ENCODE results near the gene NRF1. TPM values are rescaled to one million over a fixed set of nuclear protein-coding genes. Genes with fewer than 3 reads are reported as not detected.

The NRF1 gene
- total RNA-seq, 1 donor from 2014 or later, result 18.1 TPM

GRCh38 chr7:129707910-129708499 is 96.5 kb downstream of the NRF1 start:
- Mint-ChIP-seq H3K4me1 (ENCODE audit: unreplicated experiment) (no peaks in the 10 kb centered on the region), H3K27ac (ENCODE audit: unreplicated experiment) (no peak overlapping the region), H3K9me3 (ENCODE audit: unreplicated experiment) (no peaks in the 10 kb centered on the region), H3K27me3 (ENCODE audit: unreplicated experiment) (no peaks in the 10 kb centered on the region), H3K36me3 (ENCODE audit: low read depth, unreplicated experiment) (peaks cover 25% of the 10 kb centered on the region), H3K4me3 (ENCODE audit: unreplicated experiment) (no peak overlapping the region)
- TF ChIP-seq CTCF (IDR thresholded peaks at IDR 0.05; ENCODE audit: unreplicated experiment), result no peak
- DNase-seq (ENCODE audit: low spot score), result no peak

DNA sequence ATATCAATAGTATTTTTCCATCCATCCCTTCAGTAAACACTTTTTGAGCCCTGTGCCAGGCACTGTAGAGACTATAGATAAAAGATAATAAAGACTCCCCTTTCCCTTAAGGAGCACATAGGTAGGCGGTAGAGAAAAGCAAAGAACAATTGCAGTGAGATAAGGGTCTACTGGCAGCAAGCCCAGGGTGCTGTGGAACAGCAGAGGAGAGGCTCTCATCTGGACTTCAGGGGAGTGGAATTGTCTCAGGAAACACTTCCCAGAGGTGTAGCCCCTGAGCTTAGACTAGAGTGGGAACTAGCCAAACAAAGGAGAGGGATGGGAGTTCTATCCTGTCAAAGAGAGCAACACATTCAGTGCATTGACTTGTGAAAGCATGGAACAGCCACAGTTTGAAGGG is 102.0 kb downstream of the NRF1 start:
- no peak overlapping the region for H3K27ac Mint-ChIP-seq (ENCODE audit: unreplicated experiment)
- no peaks in the 10 kb centered on the region for H3K9me3 Mint-ChIP-seq (ENCODE audit: unreplicated experiment)
- H3K4me3 Mint-ChIP-seq (ENCODE audit: unreplicated experiment), result no peak overlapping the region
- DNase-seq (ENCODE audit: low spot score), result no peak
- H3K36me3 Mint-ChIP-seq (ENCODE audit: low read depth, unreplicated experiment), result peaks cover 14% of the 10 kb centered on the region
- H3K4me1 Mint-ChIP-seq (ENCODE audit: unreplicated experiment), result no peaks in the 10 kb centered on the region
- H3K27me3 Mint-ChIP-seq (ENCODE audit: unreplicated experiment), result no peaks in the 10 kb centered on the region
- no peak for TF ChIP-seq CTCF (IDR thresholded peaks at IDR 0.05; ENCODE audit: unreplicated experiment)

GRCh38 chr7:129714514-129715063 is 103.1 kb downstream of the NRF1 start:
- Mint-ChIP-seq H3K36me3 (ENCODE audit: low read depth, unreplicated experiment) (peaks cover 22% of the 10 kb centered on the region), H3K27me3 (ENCODE audit: unreplicated experiment) (no peaks in the 10 kb centered on the region), H3K4me1 (ENCODE audit: unreplicated experiment) (no peaks in the 10 kb centered on the region), H3K27ac (ENCODE audit: unreplicated experiment) (no peak overlapping the region), H3K4me3 (ENCODE audit: unreplicated experiment) (no peak overlapping the region), H3K9me3 (ENCODE audit: unreplicated experiment) (no peaks in the 10 kb centered on the region)
- no peak for DNase-seq (ENCODE audit: low spot score)
- TF ChIP-seq CTCF (IDR thresholded peaks at IDR 0.05; ENCODE audit: unreplicated experiment), result no peak

DNA sequence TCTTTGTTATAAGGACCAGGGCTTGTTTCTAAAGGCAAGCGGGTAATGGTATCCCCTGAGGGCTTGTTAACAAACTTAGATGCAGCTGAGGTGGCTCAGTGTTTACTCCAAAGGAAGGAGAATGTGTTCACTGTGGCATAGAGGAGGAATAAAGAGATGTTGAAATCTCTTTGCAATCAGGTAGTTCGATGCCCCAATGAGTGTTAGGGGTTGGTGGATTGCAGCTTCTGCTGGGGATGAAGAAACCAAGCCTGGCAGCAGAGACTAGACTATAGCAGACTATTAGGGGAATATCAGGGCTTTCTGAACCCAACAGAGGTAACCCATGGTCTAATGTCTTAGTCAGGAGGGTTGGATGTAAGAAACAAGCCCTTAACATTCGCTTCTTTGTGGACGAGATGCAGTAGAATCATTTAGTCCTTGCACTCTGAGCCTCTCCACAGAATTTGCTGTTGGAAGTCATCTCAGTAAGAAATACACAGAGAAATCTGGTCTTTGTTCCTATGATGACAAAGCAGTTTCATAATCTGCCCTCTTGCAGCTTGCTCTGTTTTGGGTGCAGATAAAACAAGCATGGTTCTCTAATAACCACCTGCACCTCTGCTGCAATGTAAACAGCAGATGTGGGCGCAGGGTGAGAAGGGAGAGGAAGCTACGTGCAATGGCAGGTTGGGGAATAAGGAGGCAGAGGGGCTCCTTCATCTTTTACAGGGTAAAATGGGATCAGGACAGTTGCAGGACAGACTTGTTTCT is 108.6 kb downstream of the NRF1 start:
- Mint-ChIP-seq H3K27ac (ENCODE audit: unreplicated experiment) (no peak overlapping the region), H3K36me3 (ENCODE audit: low read depth, unreplicated experiment) (peaks cover 25% of the 10 kb centered on the region), H3K9me3 (ENCODE audit: unreplicated experiment) (no peaks in the 10 kb centered on the region), H3K4me3 (ENCODE audit: unreplicated experiment) (no peak overlapping the region), H3K27me3 (ENCODE audit: unreplicated experiment) (no peaks in the 10 kb centered on the region), H3K4me1 (ENCODE audit: unreplicated experiment) (no peaks in the 10 kb centered on the region)
- no peak for TF ChIP-seq CTCF (IDR thresholded peaks at IDR 0.05; ENCODE audit: unreplicated experiment)
- no peak for DNase-seq (ENCODE audit: low spot score)

DNA sequence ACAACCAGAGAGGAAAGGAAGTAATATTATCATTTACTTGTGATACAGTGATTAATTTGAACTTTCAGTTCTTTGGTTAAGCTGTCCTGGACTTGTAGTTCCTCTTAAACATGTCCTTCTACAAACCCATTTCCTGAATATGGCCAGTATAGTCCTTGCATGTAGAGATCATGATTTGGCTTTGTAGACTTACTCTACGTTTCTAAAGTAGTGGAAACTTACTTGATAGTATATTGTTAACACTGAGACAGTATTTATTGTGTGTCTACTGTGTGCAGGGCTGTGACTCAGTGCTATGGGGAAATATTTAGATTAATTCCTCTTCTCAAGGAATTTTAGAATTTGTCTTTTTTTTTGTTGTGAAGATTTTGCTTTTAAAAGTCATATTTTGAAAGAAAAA is 109.5 kb downstream of the NRF1 start:
- no peak for TF ChIP-seq CTCF (IDR thresholded peaks at IDR 0.05; ENCODE audit: unreplicated experiment)
- Mint-ChIP-seq H3K4me1 (ENCODE audit: unreplicated experiment) (no peaks in the 10 kb centered on the region), H3K9me3 (ENCODE audit: unreplicated experiment) (no peaks in the 10 kb centered on the region), H3K36me3 (ENCODE audit: low read depth, unreplicated experiment) (peaks cover 25% of the 10 kb centered on the region), H3K27me3 (ENCODE audit: unreplicated experiment) (no peaks in the 10 kb centered on the region), H3K4me3 (ENCODE audit: unreplicated experiment) (no peak overlapping the region), H3K27ac (ENCODE audit: unreplicated experiment) (no peak overlapping the region)
- DNase-seq (ENCODE audit: low spot score), result no peak
